CD8-positive, alpha-beta memory T cell (primary cell): ENCODE results near the gene POLR1B. TPM values are rescaled to one million over a fixed set of nuclear protein-coding genes. Genes with fewer than 3 reads are reported as not detected.
"Not testable (repeated sequence)": the region's sequence is repeated elsewhere in the genome, so short reads cannot be mapped to it uniquely, and the experiment has no call there.

ENCODE experiments used
- CTCF ChIA-PET: fragments of 350-600 bp; sonication (Branson Sonifier 250); formaldehyde crosslinking; loops from one replicate; lab custom pipeline; 2021; ENCODE audit warnings: antibody characterized with exemption; lab: Charles Lee
- POLR2A ChIA-PET: fragments of 350-600 bp; sonication (Branson Sonifier 250); formaldehyde crosslinking; loops from one replicate; lab custom pipeline; 2021; ENCODE audit warnings: antibody characterized with exemption; lab: Charles Lee
- DNase-seq, 5 donors: peaks; one replicate each; pipeline versions ENCODE4 v3.0.0 to v3.0.0-alpha.2; 2020 to 2022; ENCODE audit warnings: mixed read lengths in 1 of 5
- H3K27ac ChIP-seq: one replicate; pipeline ENCODE4 v1.7.0; 2013; ENCODE audit warnings: low read depth, mild to moderate bottlenecking, low read length, moderate library complexity
- H3K27me3 ChIP-seq: 2 replicates; pipeline ENCODE4 v1.7.0; 2013; ENCODE audit warnings: low read length, mild to moderate bottlenecking; ENCODE audit not compliant: insufficient read depth, poor library complexity, severe bottlenecking
- H3K36me3 ChIP-seq: 2 replicates; pipeline ENCODE4 v1.7.0; 2013; ENCODE audit warnings: mild to moderate bottlenecking, low read length, moderate library complexity; ENCODE audit not compliant: insufficient read depth
- H3K4me1 ChIP-seq: 2 replicates; pipeline ENCODE4 v1.7.0; 2013; ENCODE audit warnings: mild to moderate bottlenecking, low read length, moderate library complexity; ENCODE audit not compliant: insufficient read depth
- H3K4me3 ChIP-seq: 2 replicates; pipeline ENCODE4 v1.7.0; 2013; ENCODE audit warnings: mild to moderate bottlenecking, low read length
- H3K9me3 ChIP-seq: 2 replicates; pipeline ENCODE4 v1.7.0; 2013; ENCODE audit warnings: mild to moderate bottlenecking, low read length
- H3K27ac Mint-ChIP-seq, 8 donors: one replicate each; pipeline ENCODE4 v1.8.0; 2020 to 2021; ENCODE audit warnings: mixed read lengths in 8 of 8, mild to moderate bottlenecking in 6 of 8, inconsistent platforms in 3 of 8, moderate library complexity in 3 of 8
- H3K27me3 Mint-ChIP-seq, 2 donors: one replicate each; pipeline ENCODE4 v1.8.0; 2020 to 2021; ENCODE audit warnings: mixed read lengths in 2 of 2, mild to moderate bottlenecking in 1 of 2, moderate library complexity in 1 of 2
- H3K36me3 Mint-ChIP-seq, 3 donors: one replicate each; pipeline ENCODE4 v1.8.0; 2020 to 2021; ENCODE audit warnings: mixed read lengths in 3 of 3, inconsistent platforms in 1 of 3, mild to moderate bottlenecking in 1 of 3
- H3K4me1 Mint-ChIP-seq, 3 donors: one replicate each; pipeline ENCODE4 v1.8.0; 2020 to 2021; ENCODE audit warnings: mixed read lengths in 3 of 3, inconsistent platforms in 1 of 3, mild to moderate bottlenecking in 1 of 3
- H3K4me3 Mint-ChIP-seq, 7 donors: one replicate each; pipeline ENCODE4 v1.8.0; 2020 to 2021; ENCODE audit warnings: mixed read lengths in 7 of 7, mild to moderate bottlenecking in 6 of 7, moderate library complexity in 4 of 7, inconsistent platforms in 2 of 7
- H3K9me3 Mint-ChIP-seq, 5 donors: one replicate each; pipeline ENCODE4 v1.8.0; 2020 to 2022; ENCODE audit warnings: mixed read lengths in 5 of 5, mild to moderate bottlenecking in 3 of 5, moderate library complexity in 2 of 5, inconsistent platforms in 1 of 5
- polyA plus RNA-seq: library from polyadenylated mRNA; unstranded; fragments of 300-500 nt; fragmentation: Illumina TruSeq; gene quantifications from one replicate; pipeline ENCODE4 v1.2.3, GENCODE V29; 2021
- total RNA-seq, 2 experiments: library from RNA; stranded (reverse); gene quantifications; one replicate each; pipeline ENCODE4 v1.2.3, GENCODE V29; 2021

Gene POLR1B
- total and polyA plus RNA-seq, 3 experiments from 2014 or later, result 24.3 to 78.4 (median 67.1) TPM

DNA sequence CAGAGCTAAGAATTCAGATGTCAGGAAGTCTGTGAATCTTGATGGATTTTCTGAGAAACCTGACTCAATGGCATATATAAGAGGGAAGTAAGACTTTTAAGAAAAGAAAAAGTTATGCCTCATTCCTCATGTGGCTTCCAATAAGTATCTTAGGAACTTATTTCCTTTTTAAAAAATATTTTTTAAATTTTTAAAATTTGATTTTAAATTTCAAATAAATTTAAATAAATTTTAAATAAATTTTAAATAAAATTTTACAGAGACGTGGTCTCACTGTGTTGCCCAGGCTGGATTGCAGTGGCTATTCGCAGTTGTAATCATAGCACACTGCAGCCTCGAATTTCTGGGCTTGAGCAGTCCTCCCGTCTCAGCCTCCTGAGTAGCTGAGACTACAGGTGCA, 11.5 kb upstream of the POLR1B start:
- H3K4me3 ChIP-seq, result no peak overlapping the region
- Mint-ChIP-seq H3K9me3 (no peaks in the 10 kb centered on the region), H3K27ac (no peak overlapping the region), H3K36me3 (peaks cover 11 to 55% (median 19%) of the 10 kb centered on the region in 3 donors), H3K4me3 (no peak overlapping the region), H3K4me1 (no peaks in the 10 kb centered on the region), H3K27me3 (no peaks in the 10 kb centered on the region)
- H3K27ac ChIP-seq, result no peak overlapping the region
- no peaks in the 10 kb centered on the region for H3K9me3 ChIP-seq
- ChIA-PET CTCF (interaction anchor here (1.5 kb wide), 1 partner anchor 8 kb away, joined by 3 read pairs; no protein-coding TSS in a partner anchor), POLR2A (no interaction called here)
- no peaks in the 10 kb centered on the region for H3K36me3 ChIP-seq
- no peak for DNase-seq
- H3K4me1 ChIP-seq, result no peaks in the 10 kb centered on the region
- no peaks in the 10 kb centered on the region for H3K27me3 ChIP-seq

DNA sequence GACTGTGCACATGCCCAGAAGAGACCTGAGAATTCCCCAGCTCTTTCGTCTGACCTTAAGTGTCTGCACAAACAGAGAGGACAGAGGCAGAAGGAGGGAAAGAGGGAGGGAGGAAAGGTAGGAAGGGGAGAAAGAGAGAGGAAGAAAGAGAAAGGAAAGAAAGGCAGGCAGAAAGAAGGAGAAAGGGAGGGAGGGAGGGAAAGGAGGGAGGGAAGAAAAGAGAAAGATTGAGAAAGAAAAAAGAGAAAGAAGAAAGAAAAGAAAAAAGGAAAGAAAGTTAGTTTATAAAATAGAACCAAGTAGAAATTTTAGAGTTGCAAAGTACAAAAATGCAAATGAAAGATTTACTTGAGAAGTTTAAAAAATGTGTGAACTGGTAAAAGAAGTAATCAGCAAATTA, 7.4 kb upstream of the POLR1B start:
- ChIA-PET POLR2A (no interaction called here), CTCF (interaction anchor here (0.5 kb wide), 1 partner anchor 24 kb away, joined by 3 read pairs; no protein-coding TSS in a partner anchor)

DNA sequence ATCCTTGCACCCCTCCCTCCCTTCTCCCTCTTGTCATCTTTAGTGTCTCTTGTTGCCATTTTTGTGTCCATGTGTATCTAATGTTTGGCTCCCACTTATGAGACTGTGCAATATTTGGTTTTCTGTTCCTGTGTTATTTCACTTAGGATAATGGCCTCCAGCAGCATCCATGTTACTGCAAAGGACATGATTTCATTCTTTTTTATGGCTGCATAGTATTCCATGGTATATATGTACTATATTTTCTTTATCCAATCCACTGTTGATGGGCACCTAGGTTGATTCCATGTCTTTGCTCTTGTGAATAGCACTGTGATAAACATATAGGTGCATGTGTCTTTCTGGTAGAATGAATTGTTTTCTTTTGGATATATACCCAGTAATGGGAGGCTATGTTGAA, 5.6 kb upstream of the POLR1B start:
- DNase-seq, H3K27ac ChIP-seq, POLR2A ChIA-PET, H3K4me3 ChIP-seq, CTCF ChIA-PET, H3K27ac Mint-ChIP-seq, H3K4me1 ChIP-seq, H3K36me3 ChIP-seq, H3K27me3 Mint-ChIP-seq, H3K9me3 Mint-ChIP-seq, H3K9me3 ChIP-seq, H3K27me3 ChIP-seq: not testable (repeated sequence)
- peaks cover 0 to 11% (median 8%) of the 10 kb centered on the region in 3 donors for H3K36me3 Mint-ChIP-seq
- H3K4me3 Mint-ChIP-seq, result peak overlapping the region in 1 of 7 donors; percentile 5
- H3K4me1 Mint-ChIP-seq, result peaks cover 8 to 13% (median 8%) of the 10 kb centered on the region in 3 donors

More for the DNA sequence above, 7.4 kb upstream of the POLR1B start:
- H3K36me3 ChIP-seq, result no peaks in the 10 kb centered on the region
- H3K4me1 ChIP-seq, result no peaks in the 10 kb centered on the region
- no peaks in the 10 kb centered on the region for H3K9me3 ChIP-seq
- no peaks in the 10 kb centered on the region for H3K27me3 ChIP-seq
- Mint-ChIP-seq H3K4me1 (no peaks in the 10 kb centered on the region), H3K36me3 (peaks cover 4 to 25% (median 17%) of the 10 kb centered on the region in 3 donors), H3K9me3 (no peaks in the 10 kb centered on the region), H3K4me3 (no peak overlapping the region), H3K27me3 (no peaks in the 10 kb centered on the region), H3K27ac (peak overlapping the region in 1 of 8 donors; percentile 8)
- DNase-seq, result no peak
- no peak overlapping the region for H3K4me3 ChIP-seq
- H3K27ac ChIP-seq, result no peak overlapping the region

DNA sequence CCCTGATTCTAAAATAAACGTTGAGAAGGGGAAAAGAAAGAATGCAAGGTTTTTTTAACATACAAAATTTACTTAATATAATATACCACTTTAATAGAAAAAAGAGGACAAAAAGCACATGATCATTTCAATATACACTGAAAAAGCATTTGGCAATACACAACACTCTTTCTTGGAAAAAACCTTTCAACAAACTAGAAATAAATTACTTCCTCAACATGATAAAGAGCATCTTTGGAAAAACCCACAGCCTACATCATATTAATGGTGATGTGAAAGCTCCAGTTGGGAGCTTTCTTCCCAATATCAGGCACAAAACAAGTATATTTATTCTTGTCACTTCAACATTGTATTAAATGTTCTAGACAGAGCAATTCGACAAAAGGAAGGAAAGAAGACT, 3.0 kb upstream of the POLR1B start:
- H3K27me3 ChIP-seq, result no peaks in the 10 kb centered on the region
- peaks cover 0 to 2% (median 0%) of the 10 kb centered on the region in 3 donors for H3K36me3 Mint-ChIP-seq
- DNase-seq, result no peak
- H3K36me3 ChIP-seq, result no peaks in the 10 kb centered on the region
- peaks cover 17% of the 10 kb centered on the region for H3K4me1 ChIP-seq
- peaks cover 0 to 1% of the 10 kb centered on the region in 2 donors for H3K27me3 Mint-ChIP-seq
- no peak overlapping the region for H3K27ac ChIP-seq
- no peaks in the 10 kb centered on the region for H3K9me3 ChIP-seq
- no peak overlapping the region for H3K4me3 ChIP-seq
- ChIA-PET CTCF (no interaction called here), POLR2A (no interaction called here)
- H3K9me3 Mint-ChIP-seq, result no peaks in the 10 kb centered on the region
- H3K27ac Mint-ChIP-seq, result no peak overlapping the region
- peaks cover 8 to 16% (median 10%) of the 10 kb centered on the region in 3 donors for H3K4me1 Mint-ChIP-seq
- no peak overlapping the region for H3K4me3 Mint-ChIP-seq

DNA sequence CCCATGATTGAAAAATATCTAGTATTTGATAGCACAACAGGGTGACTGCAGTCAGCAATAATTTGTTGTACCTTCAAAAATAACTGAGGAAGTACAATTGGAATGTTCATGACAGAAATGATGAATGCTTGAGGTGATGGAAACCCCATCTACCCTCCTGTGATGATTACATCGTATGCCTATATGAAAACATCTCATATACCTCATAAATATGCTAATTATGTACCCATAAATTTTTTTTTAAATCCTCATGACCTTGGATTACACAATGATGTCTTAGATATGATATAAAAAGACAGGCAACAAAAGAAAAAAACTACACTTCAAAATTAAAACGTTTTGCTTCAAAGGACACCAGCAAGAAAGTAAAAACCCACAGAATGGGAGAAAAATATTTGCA, 1.4 kb upstream of the POLR1B start:
- Mint-ChIP-seq H3K9me3 (no peaks in the 10 kb centered on the region), H3K4me3 (no peak overlapping the region), H3K4me1 (peaks cover 15 to 25% (median 17%) of the 10 kb centered on the region in 3 donors), H3K27me3 (peaks cover 0 to 1% of the 10 kb centered on the region in 2 donors), H3K27ac (peak overlapping the region in 1 of 8 donors; percentile 3), H3K36me3 (peaks cover 0 to 5% (median 0%) of the 10 kb centered on the region in 3 donors)
- no peaks in the 10 kb centered on the region for H3K27me3 ChIP-seq
- H3K9me3 ChIP-seq, result no peaks in the 10 kb centered on the region
- ChIA-PET POLR2A (interaction anchor here (0.6 kb wide), 1 partner anchor 84 kb away, joined by 3 read pairs; no protein-coding TSS in a partner anchor), CTCF (interaction anchor here (1.0 kb wide), 1 partner anchor 281 kb away, joined by 3 read pairs; no protein-coding TSS in a partner anchor)
- H3K27ac ChIP-seq, result peak overlapping the region; percentile 93
- H3K36me3 ChIP-seq, result no peaks in the 10 kb centered on the region
- peaks cover 17% of the 10 kb centered on the region for H3K4me1 ChIP-seq
- peak overlapping the region; percentile 90 for H3K4me3 ChIP-seq
- DNase-seq, result no peak

DNA sequence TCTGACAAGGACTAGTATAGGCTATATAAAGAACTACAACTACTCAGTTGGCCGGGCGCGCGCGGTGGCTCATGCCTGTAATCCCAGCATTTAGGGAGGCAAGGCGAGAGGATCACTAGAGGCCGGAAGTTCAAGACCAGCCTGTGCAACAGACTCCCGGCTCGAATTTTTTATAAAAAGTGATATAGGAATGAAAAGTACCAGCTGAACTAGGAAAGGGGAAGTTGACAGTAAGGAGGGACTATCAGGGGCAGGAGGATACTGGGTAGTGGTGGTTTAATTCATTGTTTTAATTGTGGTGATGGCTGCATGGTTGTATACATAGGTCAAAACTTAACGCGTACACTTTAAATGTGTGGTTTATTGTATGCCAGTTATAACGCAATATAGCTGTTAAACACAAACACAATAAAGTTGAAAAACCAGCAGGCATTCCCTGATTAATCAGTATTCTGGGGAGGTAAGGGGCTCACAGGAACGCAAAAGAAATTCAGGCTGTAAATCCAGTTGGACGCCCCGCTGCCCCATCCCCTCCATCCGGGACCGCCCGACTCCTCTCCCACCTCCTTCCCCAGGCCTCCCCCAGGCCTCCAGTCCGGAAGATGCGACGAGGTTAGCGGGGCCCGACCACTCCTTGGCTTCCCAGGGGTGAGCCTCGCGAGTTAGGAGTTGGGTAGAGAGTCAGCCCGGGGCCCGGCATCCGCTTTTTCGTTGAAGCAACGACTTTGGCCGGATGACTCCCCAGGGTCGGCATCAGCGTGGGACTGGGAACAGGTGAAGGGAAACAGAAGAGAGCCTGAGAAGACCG, 746 bp upstream of the POLR1B start:
- H3K4me1 ChIP-seq, result peaks cover 17% of the 10 kb centered on the region
- peaks cover 15 to 28% (median 17%) of the 10 kb centered on the region in 3 donors for H3K4me1 Mint-ChIP-seq

DNA sequence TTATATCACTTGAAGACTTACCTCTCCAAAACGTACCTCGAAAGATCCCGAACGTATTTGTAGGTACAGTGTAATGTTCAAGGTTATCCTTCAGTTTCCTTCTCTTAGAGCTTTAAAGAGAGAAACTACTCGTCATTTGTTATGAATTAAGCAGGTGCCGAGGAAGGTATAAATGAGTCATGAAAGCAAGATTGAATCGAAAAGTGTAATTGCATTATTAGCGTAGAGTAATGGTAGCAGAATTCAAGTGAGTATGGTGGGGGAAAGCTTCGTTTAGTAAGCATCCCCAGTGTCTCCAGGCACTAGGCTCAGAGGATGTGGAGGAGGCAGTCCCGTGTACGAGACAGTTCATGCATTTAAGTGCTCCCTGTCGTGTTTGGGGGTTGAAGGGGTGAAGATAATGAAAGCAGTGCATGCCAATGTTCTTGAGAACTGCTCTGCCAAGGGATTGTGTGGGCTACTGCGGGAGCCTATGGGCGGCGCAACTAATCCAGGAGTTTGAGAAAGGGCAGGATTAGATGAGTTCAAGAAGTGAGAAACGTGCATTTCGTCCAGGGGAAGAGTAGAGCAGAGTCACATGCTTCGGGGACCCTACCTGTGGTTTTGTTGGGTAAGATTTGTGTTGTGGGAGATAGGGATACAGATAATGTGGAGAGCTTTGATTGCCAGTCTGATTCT, 858 bp downstream of the POLR1B start:
- Mint-ChIP-seq H3K36me3 (peaks cover 0 to 24% (median 2%) of the 10 kb centered on the region in 3 donors), H3K9me3 (no peaks in the 10 kb centered on the region), H3K4me3 (no peak overlapping the region), H3K27me3 (peaks cover 0 to 1% of the 10 kb centered on the region in 2 donors), H3K4me1 (peaks cover 18 to 35% (median 23%) of the 10 kb centered on the region in 3 donors), H3K27ac (no peak overlapping the region)
- POLR2A ChIA-PET, result no interaction called here
- peak overlapping the region; percentile 93 for H3K27ac ChIP-seq
- CTCF ChIA-PET, result interaction anchor here (1.4 kb wide), 1 partner anchor 9 kb away, joined by 3 read pairs; no protein-coding TSS in a partner anchor
- no peaks in the 10 kb centered on the region for H3K27me3 ChIP-seq
- H3K4me1 ChIP-seq, result peaks cover 17% of the 10 kb centered on the region
- no peaks in the 10 kb centered on the region for H3K9me3 ChIP-seq
- peaks cover 10% of the 10 kb centered on the region for H3K36me3 ChIP-seq
- DNase-seq, result no peak
- H3K4me3 ChIP-seq, result peak overlapping the region; percentile 90

More for the DNA sequence above, 746 bp upstream of the POLR1B start:
- H3K27me3 Mint-ChIP-seq, result peaks cover 0 to 1% of the 10 kb centered on the region in 2 donors
- no peaks in the 10 kb centered on the region for H3K36me3 ChIP-seq
- DNase-seq, result peak in 4 of 5 donors; percentile 1 to 77 (median 53)
- no peaks in the 10 kb centered on the region for H3K27me3 ChIP-seq
- H3K9me3 Mint-ChIP-seq, result no peaks in the 10 kb centered on the region
- H3K9me3 ChIP-seq, result no peaks in the 10 kb centered on the region
- no peak overlapping the region for H3K27ac Mint-ChIP-seq
- ChIA-PET CTCF (interaction anchor here (1.0 kb wide), 1 partner anchor 282 kb away, joined by 3 read pairs; no protein-coding TSS in a partner anchor), POLR2A (interaction anchor here (0.6 kb wide), 1 partner anchor 83 kb away, joined by 3 read pairs; no protein-coding TSS in a partner anchor)
- peak overlapping the region; percentile 90 for H3K4me3 ChIP-seq
- H3K36me3 Mint-ChIP-seq, result peaks cover 0 to 10% (median 0%) of the 10 kb centered on the region in 3 donors
- H3K4me3 Mint-ChIP-seq, result no peak overlapping the region
- peak overlapping the region; percentile 93 for H3K27ac ChIP-seq
